GM06990 (cell line): ENCODE results near the gene HEXB.

Source experiments
- DNase-seq: peaks from one replicate; pipeline ENCODE4 v3.0.0-alpha.2; 2011; ENCODE audit not compliant: insufficient read length; ENCODE audit errors: extremely low read depth
- H3K27me3 ChIP-seq: replicated peaks from 2 replicates; pipeline ENCODE4 v1.6.0; 2011; ENCODE audit warnings: low read length; ENCODE audit not compliant: control insufficient read depth, insufficient read depth
- H3K36me3 ChIP-seq: 2 replicates; pipeline ENCODE4 v1.5.1; 2011; ENCODE audit warnings: low read length; ENCODE audit not compliant: control insufficient read depth, insufficient read depth
- H3K4me3 ChIP-seq: replicated peaks from 2 replicates; pipeline ENCODE4 v1.5.1; 2011; ENCODE audit warnings: low read depth, mild to moderate bottlenecking, control low read depth, low read length
- CTCF ChIP-seq: IDR thresholded peaks from 2 replicates; pipeline ENCODE4 v1.5.1; 2011; ENCODE audit warnings: low read length, control low read depth, mild to moderate bottlenecking, inconsistent platforms; ENCODE audit not compliant: insufficient read depth, poor library complexity, severe bottlenecking

HEXB gene

DNA sequence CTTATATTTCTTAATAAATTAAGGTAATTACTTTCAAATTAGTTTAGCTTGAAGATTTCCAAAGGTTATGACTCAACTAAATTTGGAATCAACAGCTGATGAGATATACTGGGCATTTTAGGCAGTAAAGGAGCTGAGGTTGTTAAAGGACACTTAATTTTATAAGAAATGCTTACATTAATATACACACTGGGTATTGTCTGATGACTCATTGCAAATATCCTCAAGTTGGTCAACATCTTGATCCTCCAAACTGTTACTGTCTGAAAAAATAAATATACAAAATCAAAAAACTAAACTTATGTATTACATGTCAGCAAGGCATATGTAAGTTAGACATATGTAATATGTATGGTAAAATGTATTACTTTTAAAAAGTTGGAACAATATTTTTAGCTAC is 78.5 kb downstream of the HEXB start:
- Histone ChIP-seq H3K36me3 (peaks cover 2% of the 10 kb centered on the region), H3K27me3 (no peaks in the 10 kb centered on the region), H3K4me3 (no peak overlapping the region)
- no peak for TF ChIP-seq CTCF
- no peak for DNase-seq

- no peak for TF ChIP-seq CTCF
- Histone ChIP-seq H3K4me3 (no peak overlapping the region), H3K36me3 (peaks cover 2% of the 10 kb centered on the region), H3K27me3 (no peaks in the 10 kb centered on the region)
- no peak for DNase-seq
Measured at GRCh38 chr5:74765201-74765600, 80.2 kb downstream of the HEXB start.

- H3K4me3 ChIP-seq: peak overlapping the region; percentile 91
- no peak for DNase-seq
- no peak for TF ChIP-seq CTCF
- no peaks in the 10 kb centered on the region for H3K27me3 ChIP-seq
- H3K36me3 ChIP-seq: peaks cover 2% of the 10 kb centered on the region
Measured at GRCh38 chr5:74765929-74766328, 80.9 kb downstream of the HEXB start.

GRCh38 chr5:74766418-74766848 is 81.4 kb downstream of the HEXB start:
- Histone ChIP-seq H3K4me3 (peak overlapping the region; percentile 91), H3K36me3 (peaks cover 2% of the 10 kb centered on the region), H3K27me3 (no peaks in the 10 kb centered on the region)
- DNase-seq: peak; percentile 9
- TF ChIP-seq CTCF: peak; percentile 42

DNA sequence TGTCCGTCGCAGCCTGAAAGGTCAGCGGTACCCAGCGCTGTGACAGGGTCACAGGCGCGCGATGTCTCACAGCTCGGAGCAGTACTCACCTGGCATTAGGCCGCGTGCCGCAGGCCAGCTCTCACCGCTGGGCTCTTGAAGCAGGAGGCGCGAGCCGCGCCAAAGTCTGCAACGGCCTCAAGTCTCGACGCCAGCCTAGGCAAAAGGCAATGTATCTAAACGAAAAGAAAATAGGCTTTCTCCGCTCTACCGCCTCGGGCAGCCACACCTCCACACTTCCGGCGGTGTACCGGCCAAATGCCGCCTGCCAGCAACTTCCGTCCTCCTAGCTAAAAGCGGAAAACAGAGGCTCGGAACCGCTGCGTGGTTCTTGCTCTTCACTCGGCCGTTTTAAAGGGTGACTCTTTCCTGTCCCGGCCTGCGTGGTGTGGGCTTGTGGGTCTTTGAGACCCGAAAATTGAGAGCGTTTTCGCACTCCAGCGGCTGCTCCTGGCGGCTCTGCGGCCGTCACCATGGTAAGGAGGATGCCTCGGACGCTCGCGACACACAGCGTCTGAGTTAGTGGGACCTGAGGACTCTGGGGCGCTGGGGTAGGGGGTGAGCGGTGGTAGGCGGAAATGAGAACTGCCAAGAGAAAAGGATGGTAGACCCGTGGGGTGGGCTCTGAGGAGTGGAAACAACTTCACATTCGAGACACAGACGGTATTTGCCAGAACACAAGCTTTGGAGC is 82.0 kb downstream of the HEXB start, which contains the start of the genes GFM2 and NSA2:
Gene GFM2 (minus strand): TSS at position 269 of the 730 bp plus-strand sequence. CDS start 3,375 bp downstream, outside the sequence.
Gene NSA2 (plus strand): TSS at position 401 of the 730 bp plus-strand sequence. CDS start 112 bp downstream, at position 513.
- Histone ChIP-seq H3K36me3 (peaks cover 2% of the 10 kb centered on the region), H3K4me3 (peak within 1 kb of the TSS; percentile 91), H3K27me3 (no peaks in the 10 kb centered on the region)
- no peak for TF ChIP-seq CTCF
- DNase-seq: peak; percentile 89
